ENCODE measurements around the gene NUP155.
"Not testable (repeated sequence)": the region's sequence is repeated elsewhere in the genome, so short reads cannot be mapped to it uniquely, and the experiment has no call there.

Gene NUP155

GRCh38 chr5:37370864-37371726 is at the start of gene NUP155:
TSS of gene NUP155 (minus strand) at chr5:37371106. CDS start at chr5:37370977, 129 bp downstream.
- peak; percentile 95 for DNase-seq

GRCh38 chr5:37417347-37417746 is 46.4 kb upstream of the NUP155 start:
- DNase-seq: no peak

DNA sequence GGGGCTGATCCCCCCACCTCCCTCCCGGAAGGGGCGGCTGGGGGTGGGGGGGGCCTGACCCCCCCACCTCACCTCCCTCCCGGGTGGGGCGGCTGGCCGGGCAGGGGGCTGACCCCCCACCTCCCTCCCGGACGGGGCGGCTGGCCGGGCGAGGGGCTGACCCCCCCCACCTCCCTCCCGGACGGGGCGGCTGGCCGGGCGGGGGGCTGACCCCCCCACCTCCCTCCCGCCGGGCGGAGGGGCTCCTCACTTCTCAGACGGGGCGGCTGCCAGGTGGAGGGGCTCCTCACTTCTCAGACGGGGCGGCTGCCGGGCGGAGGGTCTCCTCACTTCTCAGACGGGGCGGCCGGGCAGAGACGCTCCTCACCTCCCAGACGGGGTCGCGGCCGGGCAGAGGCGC is 44.5 kb upstream of the NUP155 start:
- not testable (repeated sequence) for DNase-seq

- no peak for DNase-seq
These were observed 41.6 kb upstream of the NUP155 start for GRCh38 chr5:37412515-37412914.

DNA sequence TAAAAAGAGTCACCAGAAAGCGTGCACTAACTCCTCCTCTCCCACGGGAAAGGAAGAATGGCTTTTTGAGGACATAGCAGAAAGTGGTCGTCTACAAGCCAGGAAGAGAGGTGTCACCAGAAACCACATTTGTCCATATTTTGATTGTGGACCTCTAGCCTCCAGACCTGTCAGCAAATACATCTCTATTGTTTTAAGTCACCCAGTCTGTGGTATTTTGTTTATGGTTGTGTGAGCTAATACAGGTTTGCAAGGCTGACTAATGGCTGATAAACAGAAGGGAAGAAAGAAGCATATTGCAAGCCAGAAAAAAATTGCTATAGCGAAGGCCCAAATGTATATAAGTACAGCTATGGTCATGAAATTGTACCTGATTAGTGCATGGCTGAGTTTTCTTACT is 29.6 kb upstream of the NUP155 start:
- DNase-seq: no peak

GRCh38 chr5:37396352-37396751 is 25.4 kb upstream of the NUP155 start:
- DNase-seq: no peak

DNA sequence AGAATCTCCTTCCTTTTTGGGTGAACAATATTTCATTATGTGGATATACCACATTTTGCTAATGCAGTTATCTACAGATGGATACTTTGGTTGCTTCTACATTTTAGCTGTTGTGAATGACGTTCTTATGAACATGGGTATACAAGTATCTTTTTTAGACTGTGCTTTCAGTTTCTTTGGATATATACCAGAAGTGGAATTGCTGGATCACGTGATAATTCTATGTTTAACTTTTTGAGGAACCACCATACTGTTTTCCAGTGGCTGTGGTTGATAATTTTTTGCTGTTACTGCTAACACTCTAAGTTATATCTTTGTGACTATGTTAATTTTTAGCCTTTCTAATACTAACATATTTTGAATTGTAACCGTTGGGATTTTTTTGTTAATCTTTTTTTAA is 20.7 kb upstream of the NUP155 start:
- DNase-seq: no peak

GRCh38 chr5:37379100-37379628 is 8.3 kb upstream of the NUP155 start, which contains the start of gene WDR70:
TSS of gene WDR70 (plus strand) at chr5:37379318. CDS start at chr5:37379368, 50 bp downstream.
- peak; percentile 92 for DNase-seq

- DNase-seq: not testable (repeated sequence)
These were observed 7.2 kb upstream of the NUP155 start for GRCh38 chr5:37378066-37378465.

DNA sequence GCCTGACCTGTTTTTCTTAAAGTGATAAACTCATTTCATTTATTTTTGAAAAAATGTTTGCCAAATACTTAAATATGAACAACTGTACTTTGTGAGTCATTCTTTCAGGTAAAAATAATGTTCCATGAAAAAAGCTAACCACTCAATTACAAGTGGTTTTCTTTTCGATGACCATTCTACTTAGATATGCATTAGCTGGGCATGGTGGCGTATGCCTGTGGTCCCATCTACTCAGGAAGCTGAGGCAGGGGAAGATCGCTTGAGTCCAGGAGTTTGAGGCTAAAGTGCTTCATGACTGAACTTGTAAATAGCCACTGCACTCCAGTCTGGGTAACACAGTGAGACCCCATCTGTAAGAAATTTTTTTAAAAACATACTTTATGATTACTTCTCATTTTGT is 4.2 kb upstream of the NUP155 start:
- DNase-seq: no peak

DNA sequence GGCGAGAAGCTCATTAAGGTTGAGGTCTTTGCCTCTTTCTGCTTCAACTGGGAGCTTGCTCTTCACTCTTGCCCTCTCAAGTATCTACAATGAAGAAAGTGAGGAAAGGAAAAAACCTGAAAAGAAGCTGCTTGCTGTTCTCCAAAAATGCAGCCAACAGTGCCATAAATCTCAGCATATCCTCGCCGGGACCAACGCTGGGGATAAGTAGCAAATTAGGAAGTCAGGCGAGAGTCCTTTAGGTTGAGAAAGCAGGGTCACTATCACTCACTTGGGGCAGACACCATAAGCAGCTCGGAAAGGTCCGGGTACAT is 399 bp downstream of the NUP155 start:
- DNase-seq: no peak

- DNase-seq: no peak
These were observed 15.7 kb downstream of the NUP155 start for GRCh38 chr5:37355161-37355560.

DNA sequence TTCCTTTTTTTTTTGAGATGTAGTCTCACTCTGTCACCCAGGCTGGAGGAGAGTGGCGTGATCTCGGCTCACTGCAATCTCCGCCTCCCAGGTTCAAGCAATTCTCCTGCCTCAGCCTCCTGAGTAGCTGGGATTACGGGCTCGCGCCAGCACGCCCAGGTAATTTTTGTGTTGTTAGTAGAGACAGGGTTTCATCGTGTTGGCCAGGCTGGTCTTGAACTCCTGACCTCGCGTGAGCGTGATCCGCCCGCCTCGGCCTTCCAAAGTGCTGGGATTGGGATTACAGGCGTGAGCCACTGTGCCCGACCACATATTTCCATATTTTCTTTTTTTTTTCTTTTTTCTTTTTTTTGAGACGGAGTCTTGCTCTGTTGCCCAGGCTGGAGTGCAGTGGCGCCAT is 28.2 kb downstream of the NUP155 start:
- DNase-seq: not testable (repeated sequence)

DNA sequence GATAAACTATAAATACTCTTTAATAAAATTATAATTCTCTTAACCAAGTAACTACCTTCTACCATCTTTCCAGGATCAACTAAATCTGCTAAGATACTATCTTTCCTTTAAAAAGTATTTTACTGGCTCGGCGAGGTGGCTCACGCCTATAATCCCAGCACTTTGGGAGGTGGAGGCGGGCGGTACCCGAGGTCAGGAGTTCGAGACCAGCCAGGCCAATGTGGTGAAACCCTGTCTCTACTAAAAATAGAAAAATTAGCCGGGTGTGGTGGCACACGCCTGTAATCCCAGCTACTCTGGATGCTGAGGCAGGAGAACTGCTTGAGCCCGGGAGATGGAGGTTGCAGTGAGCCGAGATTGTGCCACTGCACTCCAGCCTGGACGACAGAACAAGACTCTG is 36.2 kb downstream of the NUP155 start:
- not testable (repeated sequence) for DNase-seq

GRCh38 chr5:37326536-37326935 is 44.4 kb downstream of the NUP155 start:
- DNase-seq: no peak

DNA sequence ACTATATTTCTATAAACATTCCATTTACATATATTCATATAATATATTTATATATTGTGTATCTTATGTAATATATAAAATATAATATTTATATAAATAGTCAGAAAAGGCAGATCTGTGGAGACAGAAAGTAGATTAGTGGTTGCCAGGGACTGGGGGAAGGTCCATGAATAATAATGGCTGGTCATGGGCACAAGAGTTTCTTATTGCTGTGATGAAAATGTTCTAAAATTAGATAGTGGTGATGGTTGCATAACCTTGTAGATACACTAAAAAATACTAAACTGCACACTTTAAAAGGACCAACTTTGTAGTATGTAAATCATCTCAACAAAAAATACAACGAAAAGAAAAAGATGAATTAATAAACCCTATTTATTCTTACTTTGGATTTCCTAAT is 47.3 kb downstream of the NUP155 start:
- no peak for DNase-seq

DNA sequence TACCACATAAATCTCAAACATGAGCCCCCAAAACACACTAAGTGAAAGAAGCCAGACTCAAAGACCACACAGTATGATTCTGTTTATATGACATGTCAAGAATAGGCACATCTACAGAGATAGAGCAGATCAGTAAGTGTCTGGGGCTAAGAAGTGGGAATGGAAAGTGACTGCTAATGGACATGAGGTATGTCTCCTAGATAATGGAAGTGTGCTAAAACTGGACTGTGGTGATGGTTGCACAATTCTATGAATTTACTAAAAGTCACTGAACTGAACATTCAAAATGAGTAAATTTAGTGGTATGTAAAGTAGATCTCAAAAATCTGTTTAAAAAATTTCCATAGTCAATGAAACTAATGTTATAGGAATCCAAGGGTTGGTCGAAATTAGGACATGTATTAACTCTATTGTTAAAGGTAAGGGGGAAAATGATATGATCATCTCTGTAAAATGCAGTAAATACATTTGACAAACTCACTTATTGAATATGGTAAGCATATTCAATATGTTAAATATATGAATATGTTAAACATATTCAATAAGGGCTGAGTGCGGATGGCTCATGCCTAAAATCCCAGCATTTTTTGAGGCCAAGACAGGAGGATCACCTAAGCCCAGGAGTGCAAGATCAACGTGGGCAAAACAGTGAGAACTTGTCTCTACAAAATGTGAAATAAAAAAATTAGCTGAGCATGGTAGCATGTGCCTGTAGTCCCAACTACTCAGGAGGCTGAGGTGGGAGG is 51.7 kb downstream of the NUP155 start:
- DNase-seq: no peak

DNA sequence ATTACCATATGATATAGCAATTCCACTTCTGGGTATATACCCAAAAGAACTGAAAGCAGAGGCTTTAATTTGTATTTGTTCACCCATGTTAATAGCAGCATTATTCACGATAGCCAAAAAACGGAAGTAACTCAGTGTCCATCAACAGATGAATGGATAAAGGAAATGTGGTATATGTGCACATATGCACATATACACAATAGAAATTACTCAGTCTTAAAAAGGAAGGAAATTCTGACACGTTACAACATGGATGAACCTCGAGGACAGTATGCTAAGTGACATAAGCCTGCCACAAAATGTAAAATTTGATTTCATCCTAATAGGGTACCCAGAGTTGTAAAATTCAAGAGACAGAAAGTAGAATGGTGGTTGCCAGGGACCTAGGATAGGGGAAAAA is 54.9 kb downstream of the NUP155 start:
- DNase-seq: no peak

- no peak for DNase-seq
These were observed 60.5 kb downstream of the NUP155 start for GRCh38 chr5:37310360-37310759.

DNA sequence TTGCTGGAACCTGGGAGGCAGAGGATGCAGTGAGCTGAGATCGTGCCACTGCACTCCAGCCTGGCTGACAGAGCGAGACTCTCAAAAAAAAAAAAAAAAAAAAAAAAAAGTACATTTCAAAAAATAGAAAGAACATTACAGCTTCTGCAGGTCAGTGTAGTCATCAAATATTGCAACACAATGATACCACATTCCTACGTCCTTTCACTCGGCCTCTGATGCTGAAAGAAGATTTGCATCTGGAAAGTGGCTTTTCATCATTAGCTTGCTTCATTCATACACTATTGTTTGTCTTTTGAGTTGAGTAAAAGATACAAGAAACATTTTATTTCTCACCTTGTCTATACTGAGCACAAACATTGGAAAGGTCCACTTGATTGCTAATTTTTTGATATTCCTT is 62.1 kb downstream of the NUP155 start:
- no peak for DNase-seq

- DNase-seq: no peak
These were observed 66.0 kb downstream of the NUP155 start for GRCh38 chr5:37304888-37305287.

DNA sequence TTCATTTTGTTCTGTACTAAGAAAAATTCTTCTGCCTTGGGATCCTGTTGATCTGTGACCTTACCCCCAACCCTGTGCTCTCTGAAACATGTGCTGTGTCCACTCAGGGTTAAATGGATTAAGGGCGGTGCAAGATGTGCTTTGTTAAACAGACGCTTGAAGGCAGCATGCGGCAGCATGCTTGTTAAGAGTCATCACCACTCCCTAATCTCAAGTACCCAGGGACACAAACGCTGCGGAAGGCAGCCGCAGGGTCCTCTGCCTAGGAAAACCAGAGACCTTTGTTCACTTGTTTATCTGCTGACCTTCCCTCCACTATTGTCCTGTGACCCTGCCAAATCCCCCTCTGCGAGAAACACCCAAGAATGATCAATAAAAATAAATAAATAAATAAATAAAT is 74.6 kb downstream of the NUP155 start:
- DNase-seq: not testable (repeated sequence)

DNA sequence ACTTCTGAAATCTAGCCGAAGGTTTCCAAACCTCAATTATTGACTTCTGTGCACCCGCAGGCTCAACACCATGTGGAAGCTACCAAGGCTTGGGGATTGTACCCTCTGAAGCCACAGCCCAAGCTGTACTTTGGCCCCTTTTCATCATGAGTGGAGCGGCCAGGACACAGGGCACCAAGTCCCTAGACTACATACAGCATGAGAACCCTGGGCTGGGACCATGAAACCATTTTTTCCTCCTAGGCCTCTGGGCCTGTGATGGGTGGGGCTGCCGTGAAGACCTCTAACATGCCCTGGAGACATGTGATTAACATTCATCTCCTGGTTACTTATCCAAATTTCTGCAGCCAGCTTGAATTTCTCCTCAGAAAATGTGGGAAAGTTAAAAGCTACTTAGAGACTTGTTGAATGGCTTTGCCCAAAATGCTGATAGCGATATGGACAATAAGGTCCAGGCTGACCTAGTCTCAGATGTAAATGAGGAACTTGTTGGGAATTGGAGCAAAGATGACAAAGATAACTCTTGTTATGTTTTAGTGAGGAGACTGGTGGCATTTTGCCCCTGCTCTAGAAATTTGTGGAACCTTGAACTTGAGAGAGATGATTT is 87.6 kb downstream of the NUP155 start:
- no peak for DNase-seq

DNA sequence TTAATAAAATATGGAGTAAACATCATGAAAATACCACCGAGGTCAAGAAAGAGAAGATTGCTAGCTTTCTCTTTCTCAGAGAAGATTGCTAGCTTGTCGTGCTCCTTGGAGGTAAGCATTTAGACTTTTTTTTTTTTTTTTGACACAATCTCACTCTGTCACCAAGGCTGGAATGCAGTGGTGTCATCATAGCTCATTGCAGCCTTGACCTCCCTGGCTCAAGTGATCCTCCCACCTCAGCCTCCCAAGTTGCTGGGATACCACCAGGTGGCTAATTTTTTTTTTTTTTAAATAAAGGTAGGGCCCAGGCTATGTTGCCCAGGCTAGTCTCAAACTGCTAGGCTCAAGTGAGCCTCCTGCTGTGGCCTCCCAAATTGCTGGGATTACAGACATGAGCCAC is 95.4 kb downstream of the NUP155 start:
- no peak for DNase-seq

Data from GDM1 (cell line).